ENCODE results near the gene SINHCAF. TPM values are rescaled to one million over a fixed set of nuclear protein-coding genes. Genes with fewer than 3 reads are reported as not detected.
"Not testable (repeated sequence)": the region's sequence is repeated elsewhere in the genome, so short reads cannot be mapped to it uniquely, and the experiment has no call there.

The SINHCAF gene
- total RNA-seq, 1 donor from 2014 or later = 391 TPM

DNA sequence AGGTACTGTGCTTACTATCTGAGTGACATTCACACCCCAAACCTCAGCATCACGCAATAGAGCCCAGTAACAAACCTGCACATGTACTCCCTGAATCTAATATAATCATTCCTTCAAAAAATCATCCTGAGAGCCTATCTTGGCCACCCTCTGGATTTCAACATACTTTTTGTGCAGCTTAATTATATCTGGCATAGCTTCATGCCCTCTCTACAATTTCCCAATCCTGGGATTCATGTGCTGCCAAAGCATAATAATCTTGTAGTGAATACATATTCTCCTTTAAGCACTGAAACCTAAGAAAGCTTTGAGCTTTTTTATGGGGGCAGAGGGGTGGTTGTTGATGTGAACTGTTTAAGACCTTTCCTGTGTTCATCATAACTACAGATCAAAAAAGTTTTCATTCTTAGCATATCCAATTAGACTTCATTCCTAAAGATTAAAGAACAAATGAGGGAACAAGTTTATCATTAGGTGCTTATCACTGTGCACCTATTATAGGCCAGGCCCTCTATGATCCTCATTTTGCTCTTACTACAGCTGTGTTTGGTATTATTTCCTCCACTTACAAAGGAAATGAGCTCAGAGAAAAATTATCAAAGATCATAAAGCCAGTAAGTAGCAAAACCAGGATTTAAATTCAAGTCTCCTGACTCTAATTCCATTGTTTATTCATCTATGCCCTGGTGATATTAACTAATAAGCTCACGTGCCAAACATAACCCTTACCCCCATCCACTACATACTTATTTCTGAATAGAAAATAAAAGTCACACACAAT lies 51.2 kb downstream of the SINHCAF start:
- Mint-ChIP-seq H3K4me1 (ENCODE audit: low read depth) (peaks cover 22% of the 10 kb centered on the region), H3K4me3 (ENCODE audit: low read depth) (no peak overlapping the region), H3K27ac (peak overlapping the region; percentile 5), H3K36me3 (ENCODE audit: insufficient read depth) (peaks cover 28% of the 10 kb centered on the region), H3K9me3 (ENCODE audit: low read depth) (no peaks in the 10 kb centered on the region), H3K27me3 (no peaks in the 10 kb centered on the region)
- TF ChIP-seq, protein P1, sequence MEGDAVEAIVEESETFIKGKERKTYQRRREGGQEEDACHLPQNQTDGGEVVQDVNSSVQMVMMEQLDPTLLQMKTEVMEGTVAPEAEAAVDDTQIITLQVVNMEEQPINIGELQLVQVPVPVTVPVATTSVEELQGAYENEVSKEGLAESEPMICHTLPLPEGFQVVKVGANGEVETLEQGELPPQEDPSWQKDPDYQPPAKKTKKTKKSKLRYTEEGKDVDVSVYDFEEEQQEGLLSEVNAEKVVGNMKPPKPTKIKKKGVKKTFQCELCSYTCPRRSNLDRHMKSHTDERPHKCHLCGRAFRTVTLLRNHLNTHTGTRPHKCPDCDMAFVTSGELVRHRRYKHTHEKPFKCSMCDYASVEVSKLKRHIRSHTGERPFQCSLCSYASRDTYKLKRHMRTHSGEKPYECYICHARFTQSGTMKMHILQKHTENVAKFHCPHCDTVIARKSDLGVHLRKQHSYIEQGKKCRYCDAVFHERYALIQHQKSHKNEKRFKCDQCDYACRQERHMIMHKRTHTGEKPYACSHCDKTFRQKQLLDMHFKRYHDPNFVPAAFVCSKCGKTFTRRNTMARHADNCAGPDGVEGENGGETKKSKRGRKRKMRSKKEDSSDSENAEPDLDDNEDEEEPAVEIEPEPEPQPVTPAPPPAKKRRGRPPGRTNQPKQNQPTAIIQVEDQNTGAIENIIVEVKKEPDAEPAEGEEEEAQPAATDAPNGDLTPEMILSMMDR (IDR thresholded peaks at IDR 0.05; ENCODE audit: unreplicated experiment) = no peak
- no peak for DNase-seq (ENCODE audit: low spot score, unreplicated experiment)

DNA sequence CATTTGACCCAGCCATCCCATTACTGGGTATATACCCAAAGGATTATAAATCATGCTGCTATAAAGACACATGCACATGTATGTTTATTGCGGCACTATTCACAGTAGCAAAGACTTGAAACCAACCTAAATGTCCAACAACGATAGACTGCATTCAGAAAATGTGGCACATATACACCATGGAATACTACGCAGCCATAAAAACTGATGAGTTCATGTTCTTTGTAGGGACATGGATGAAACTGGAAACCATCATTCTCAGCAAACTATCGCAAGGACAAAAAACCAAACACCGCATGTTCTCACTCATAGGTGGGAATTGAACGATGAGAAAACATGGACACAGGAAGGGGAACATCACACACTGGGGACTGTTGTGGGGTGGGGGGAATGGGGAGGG lies 52.2 kb downstream of the SINHCAF start:
- not testable (repeated sequence) for H3K27ac Mint-ChIP-seq; DNase-seq (ENCODE audit: low spot score, unreplicated experiment); H3K27me3 Mint-ChIP-seq; H3K9me3 Mint-ChIP-seq (ENCODE audit: low read depth); H3K4me3 Mint-ChIP-seq (ENCODE audit: low read depth)
- Mint-ChIP-seq H3K36me3 (ENCODE audit: insufficient read depth) (peaks cover 26% of the 10 kb centered on the region), H3K4me1 (ENCODE audit: low read depth) (peaks cover 13% of the 10 kb centered on the region)

DNA sequence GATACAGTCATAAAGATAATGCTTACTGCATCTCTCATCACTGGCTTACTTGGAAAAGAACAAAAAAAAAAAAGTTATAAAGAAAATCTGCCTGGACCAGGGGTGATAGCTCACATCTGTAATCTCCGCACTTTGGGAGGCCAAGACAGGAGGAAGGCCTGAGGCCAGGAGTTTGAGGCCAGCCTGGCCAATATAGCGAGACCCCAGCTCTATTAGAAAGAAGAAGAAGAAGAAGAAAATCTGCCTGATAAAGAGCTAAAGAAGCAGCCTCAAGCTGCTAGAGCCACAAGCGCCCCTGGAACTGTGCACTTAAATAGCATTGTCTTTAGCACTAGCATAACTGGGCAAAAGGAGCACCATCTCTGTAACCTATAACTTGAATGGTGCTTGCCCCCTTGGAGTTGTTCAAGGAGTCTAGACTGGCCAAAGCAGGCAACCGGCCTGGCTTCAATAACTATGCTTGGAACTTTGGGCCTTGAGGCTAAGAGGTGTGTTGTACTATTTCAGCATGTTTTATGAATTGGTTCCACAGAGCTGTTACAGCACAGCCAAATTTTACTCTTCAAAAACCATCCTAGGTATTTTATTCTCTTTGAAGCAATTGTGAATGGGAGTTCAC lies 53.2 kb downstream of the SINHCAF start:
- H3K4me1 Mint-ChIP-seq (ENCODE audit: low read depth) = peaks cover 5% of the 10 kb centered on the region
- no peaks in the 10 kb centered on the region for H3K9me3 Mint-ChIP-seq (ENCODE audit: low read depth)
- peaks cover 22% of the 10 kb centered on the region for H3K36me3 Mint-ChIP-seq (ENCODE audit: insufficient read depth)
- TF ChIP-seq, protein P1 (IDR thresholded peaks at IDR 0.05; ENCODE audit: unreplicated experiment) = no peak
- no peak overlapping the region for H3K4me3 Mint-ChIP-seq (ENCODE audit: low read depth)
- peak overlapping the region; percentile 15 for H3K27ac Mint-ChIP-seq
- no peaks in the 10 kb centered on the region for H3K27me3 Mint-ChIP-seq
- no peak for DNase-seq (ENCODE audit: low spot score, unreplicated experiment)

DNA sequence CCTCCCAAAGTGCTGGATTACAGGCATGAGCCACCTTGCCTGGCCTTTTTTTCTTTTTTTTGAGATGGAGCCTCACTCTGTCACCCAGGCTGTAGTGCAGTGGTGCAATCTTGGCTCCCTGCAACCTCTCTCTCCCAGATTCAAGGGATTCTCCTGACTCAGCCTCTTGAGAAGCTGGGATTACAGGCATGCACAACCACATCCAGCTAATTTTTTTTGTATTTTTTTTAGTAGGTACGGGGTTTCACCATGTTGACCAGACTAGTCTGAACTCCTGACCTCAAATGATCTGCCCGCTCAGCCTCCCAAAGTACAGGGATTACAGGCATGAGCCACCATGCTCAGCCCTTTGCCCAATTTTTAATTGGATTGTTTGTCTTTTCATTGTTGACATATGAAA lies 58.0 kb downstream of the SINHCAF start:
- TF ChIP-seq, protein P1 (IDR thresholded peaks at IDR 0.05; ENCODE audit: unreplicated experiment) = no peak

DNA sequence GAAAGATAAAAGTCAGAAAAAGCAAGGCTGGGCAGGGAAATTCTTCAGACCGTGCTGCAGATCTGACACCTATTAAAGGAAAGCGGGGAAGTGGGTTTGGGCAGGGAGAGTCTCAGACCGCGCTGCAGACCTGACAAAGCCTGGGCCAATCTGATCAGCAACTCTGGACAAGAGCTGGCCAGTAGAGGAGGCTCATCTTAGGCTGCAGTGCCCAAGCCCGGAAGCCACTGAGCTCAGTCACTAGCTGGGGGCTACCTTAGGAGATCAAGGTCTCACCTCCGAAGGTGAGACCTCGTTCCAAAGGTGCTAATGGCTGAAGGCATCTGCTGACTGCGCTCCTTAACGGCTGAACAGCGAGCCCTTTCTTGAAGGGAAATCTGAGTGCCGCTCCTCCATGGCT lies 60.2 kb downstream of the SINHCAF start:
- TF ChIP-seq, protein P1 (IDR thresholded peaks at IDR 0.05; ENCODE audit: unreplicated experiment) = no peak
- Mint-ChIP-seq H3K27me3 (no peaks in the 10 kb centered on the region), H3K36me3 (ENCODE audit: insufficient read depth) (peaks cover under 1% of the 10 kb centered on the region), H3K9me3 (ENCODE audit: low read depth) (no peaks in the 10 kb centered on the region), H3K4me1 (ENCODE audit: low read depth) (peaks cover 6% of the 10 kb centered on the region), H3K4me3 (ENCODE audit: low read depth) (no peak overlapping the region), H3K27ac (no peak overlapping the region)
- no peak for DNase-seq (ENCODE audit: low spot score, unreplicated experiment)

More for the DNA sequence above, 58.0 kb downstream of the SINHCAF start:
- no peak overlapping the region for H3K27ac Mint-ChIP-seq
- peaks cover 2% of the 10 kb centered on the region for H3K4me1 Mint-ChIP-seq (ENCODE audit: low read depth)
- peaks cover 4% of the 10 kb centered on the region for H3K36me3 Mint-ChIP-seq (ENCODE audit: insufficient read depth)
- no peak for DNase-seq (ENCODE audit: low spot score, unreplicated experiment)
- H3K27me3 Mint-ChIP-seq = no peaks in the 10 kb centered on the region
- H3K9me3 Mint-ChIP-seq (ENCODE audit: low read depth) = no peaks in the 10 kb centered on the region
- H3K4me3 Mint-ChIP-seq (ENCODE audit: low read depth) = no peak overlapping the region
